ENCODE results near the gene CCDC89. TPM values are rescaled to one million over a fixed set of nuclear protein-coding genes. Genes with fewer than 3 reads are reported as not detected.
A peak's percentile ranks its signal among the peaks of the same experiment; 100 is the strongest.

The CCDC89 gene
- polyA plus RNA-seq (ENCODE audit: insufficient read length in 3 of 3), result 1 to 10 TPM; 2.4 to 4.1 (median 3.2) TPM
- long read RNA-seq, donor 1, partial matches to known transcripts, result 0 of 1 reads
- long read RNA-seq, donor 1, other reads (novel, unspliced or antisense), result 0 of 1 reads
- long read RNA-seq, donor 2, partial matches to known transcripts, result 0 of 3 reads
- long read RNA-seq, donor 2, other reads (novel, unspliced or antisense), result 0 of 3 reads
- long read RNA-seq, donor 3, partial matches to known transcripts, result 0 of 4 reads
- long read RNA-seq, donor 3, other reads (novel, unspliced or antisense), result 0 of 4 reads
- long read RNA-seq, donor 4, partial matches to known transcripts, result 0 of 2 reads
- long read RNA-seq, donor 4, other reads (novel, unspliced or antisense), result 0 of 2 reads
- long read RNA-seq, donor 5, result 0 reads
- long read RNA-seq, donor 6, partial matches to known transcripts, result 0 of 1 reads
- long read RNA-seq, donor 6, other reads (novel, unspliced or antisense), result 0 of 1 reads
- long read RNA-seq, donor 7, partial matches to known transcripts, result 0 of 4 reads
- long read RNA-seq, donor 7, other reads (novel, unspliced or antisense), result 0 of 4 reads
- long read RNA-seq, donor 8, partial matches to known transcripts, result 0 of 4 reads
- long read RNA-seq, donor 8, other reads (novel, unspliced or antisense), result 0 of 4 reads
- long read RNA-seq, donor 9, partial matches to known transcripts, result 0 of 3 reads
- long read RNA-seq, donor 9, other reads (novel, unspliced or antisense), result 0 of 3 reads
- long read RNA-seq, donor 10, partial matches to known transcripts, result 0 of 1 reads
- long read RNA-seq, donor 10, other reads (novel, unspliced or antisense), result 0 of 1 reads
- long read RNA-seq, donor 11, partial matches to known transcripts, result 0 of 4 reads
- long read RNA-seq, donor 11, other reads (novel, unspliced or antisense), result 0 of 4 reads
- long read RNA-seq, donor 12, partial matches to known transcripts, result 0 of 2 reads
- long read RNA-seq, donor 12, other reads (novel, unspliced or antisense), result 0 of 2 reads
- long read RNA-seq, donor 13, result 0 reads
- long read RNA-seq, donor 14, partial matches to known transcripts, result 0 of 3 reads
- long read RNA-seq, donor 14, other reads (novel, unspliced or antisense), result 0 of 3 reads
- long read RNA-seq, donor 15, result 0 reads
- long read RNA-seq, donor 16, transcript CCDC89-201 (1 exons, 1,412 nt), result major isoform, 6 of 6 reads
- long read RNA-seq, donor 16, partial matches to known transcripts, result 0 of 6 reads
- long read RNA-seq, donor 16, other reads (novel, unspliced or antisense), result 0 of 6 reads

GRCh38 chr11:85685820-85686459, at the start of gene CCDC89:
CCDC89 (minus strand) TSS chr11:85686195; CDS start chr11:85686130, 65 bp downstream.
- DNase-seq (ENCODE audit: extremely low read depth in 1 of 11, low read depth in 9 of 11, low spot score in 4 of 11), result peak; percentile 65 to 94 (median 84)

- DNase-seq (ENCODE audit: extremely low read depth in 1 of 11, low read depth in 9 of 11, low spot score in 4 of 11), result no peak
Measured at GRCh38 chr11:85732965-85733364, 47.0 kb upstream of the CCDC89 start.

GRCh38 chr11:85726381-85726780, 40.4 kb upstream of the CCDC89 start:
- DNase-seq (ENCODE audit: extremely low read depth in 1 of 11, low read depth in 9 of 11, low spot score in 4 of 11), result no peak

- DNase-seq (ENCODE audit: extremely low read depth in 1 of 11, low read depth in 9 of 11, low spot score in 4 of 11), result no peak
Measured at GRCh38 chr11:85725510-85726258, 39.7 kb upstream of the CCDC89 start.

- no peak for DNase-seq (ENCODE audit: extremely low read depth in 1 of 11, low read depth in 9 of 11, low spot score in 4 of 11)
Measured at GRCh38 chr11:85724748-85725465, 38.9 kb upstream of the CCDC89 start.

GRCh38 chr11:85723088-85723487, 37.1 kb upstream of the CCDC89 start:
- DNase-seq (ENCODE audit: extremely low read depth in 1 of 11, low read depth in 9 of 11, low spot score in 4 of 11), result no peak

GRCh38 chr11:85721191-85721590, 35.2 kb upstream of the CCDC89 start:
- DNase-seq (ENCODE audit: extremely low read depth in 1 of 11, low read depth in 9 of 11, low spot score in 4 of 11), result no peak

- DNase-seq (ENCODE audit: extremely low read depth in 1 of 11, low read depth in 9 of 11, low spot score in 4 of 11), result peak in 1 of 11 donors; percentile 46
Measured at GRCh38 chr11:85718991-85719807, 33.2 kb upstream of the CCDC89 start.

GRCh38 chr11:85718126-85718943, 32.3 kb upstream of the CCDC89 start:
- no peak for DNase-seq (ENCODE audit: extremely low read depth in 1 of 11, low read depth in 9 of 11, low spot score in 4 of 11)

GRCh38 chr11:85717429-85717828, 31.4 kb upstream of the CCDC89 start:
- no peak for DNase-seq (ENCODE audit: extremely low read depth in 1 of 11, low read depth in 9 of 11, low spot score in 4 of 11)

- no peak for DNase-seq (ENCODE audit: extremely low read depth in 1 of 11, low read depth in 9 of 11, low spot score in 4 of 11)
Measured at GRCh38 chr11:85712953-85713352, 27.0 kb upstream of the CCDC89 start.

- DNase-seq (ENCODE audit: extremely low read depth in 1 of 11, low read depth in 9 of 11, low spot score in 4 of 11), result no peak
Measured at GRCh38 chr11:85710917-85711316, 24.9 kb upstream of the CCDC89 start.

GRCh38 chr11:85709941-85710702, 24.1 kb upstream of the CCDC89 start:
- no peak for DNase-seq (ENCODE audit: extremely low read depth in 1 of 11, low read depth in 9 of 11, low spot score in 4 of 11)

GRCh38 chr11:85705800-85706199, 19.8 kb upstream of the CCDC89 start:
- no peak for DNase-seq (ENCODE audit: extremely low read depth in 1 of 11, low read depth in 9 of 11, low spot score in 4 of 11)

- no peak for DNase-seq (ENCODE audit: extremely low read depth in 1 of 11, low read depth in 9 of 11, low spot score in 4 of 11)
Measured at GRCh38 chr11:85704967-85705366, 19.0 kb upstream of the CCDC89 start.
